NCI-H2227 (cell line): ENCODE measurements around the gene HMCN1.
"Not testable (repeated sequence)": the region's sequence is repeated elsewhere in the genome, so short reads cannot be mapped to it uniquely, and the experiment has no call there.

ENCODE experiments used
- DNase-seq: peaks from one replicate; lab custom pipeline; 2025; ENCODE audit not compliant: unreplicated experiment; lab: John Stamatoyannopoulos, UW

The HMCN1 gene

GRCh38 chr1:186125511-186125910 is 391.3 kb downstream of the HMCN1 start:
- DNase-seq = no peak

GRCh38 chr1:186129758-186130157 is 395.6 kb downstream of the HMCN1 start:
- no peak for DNase-seq

- no peak for DNase-seq
Measured at GRCh38 chr1:186139115-186139514, 404.9 kb downstream of the HMCN1 start.

GRCh38 chr1:186139701-186140100 is 405.5 kb downstream of the HMCN1 start:
- DNase-seq = no peak

- DNase-seq = no peak
Measured at GRCh38 chr1:186142159-186142558, 408.0 kb downstream of the HMCN1 start.

GRCh38 chr1:186142916-186143315 is 408.7 kb downstream of the HMCN1 start:
- no peak for DNase-seq

GRCh38 chr1:186143481-186143880 is 409.3 kb downstream of the HMCN1 start:
- DNase-seq = no peak

- no peak for DNase-seq
Measured at GRCh38 chr1:186144505-186144904, 410.3 kb downstream of the HMCN1 start.

- no peak for DNase-seq
Measured at GRCh38 chr1:186146974-186147373, 412.8 kb downstream of the HMCN1 start.

- no peak for DNase-seq
Measured at GRCh38 chr1:186149591-186149990, 415.4 kb downstream of the HMCN1 start.

- no peak for DNase-seq
Measured at GRCh38 chr1:186152227-186152619, 418.0 kb downstream of the HMCN1 start.

- no peak for DNase-seq
Measured at GRCh38 chr1:186152620-186153239, 418.5 kb downstream of the HMCN1 start.

GRCh38 chr1:186154651-186155050 is 420.5 kb downstream of the HMCN1 start:
- no peak for DNase-seq

- no peak for DNase-seq
Measured at GRCh38 chr1:186155594-186155993, 421.4 kb downstream of the HMCN1 start.

- not testable (repeated sequence) for DNase-seq
Measured at GRCh38 chr1:186162895-186163294, 428.7 kb downstream of the HMCN1 start.

GRCh38 chr1:186164773-186165172 is 430.6 kb downstream of the HMCN1 start:
- DNase-seq = no peak

- DNase-seq = no peak
Measured at GRCh38 chr1:186165303-186165702, 431.1 kb downstream of the HMCN1 start.

GRCh38 chr1:186167096-186167668 is 433.0 kb downstream of the HMCN1 start:
- DNase-seq = no peak

GRCh38 chr1:186175588-186175987 is 441.4 kb downstream of the HMCN1 start:
- DNase-seq = no peak

GRCh38 chr1:186178426-186179043 is 444.3 kb downstream of the HMCN1 start:
- DNase-seq = no peak

- DNase-seq = no peak
Measured at GRCh38 chr1:186179231-186179630, 445.0 kb downstream of the HMCN1 start.

GRCh38 chr1:186183219-186183618 is 449.0 kb downstream of the HMCN1 start:
- no peak for DNase-seq
